Calu3 (cell line): Measurements from ENCODE around the gene BPI. TPM values are rescaled to one million over a fixed set of nuclear protein-coding genes. Genes with fewer than 3 reads are reported as not detected.

Source experiments
- BruUV-seq: library from RNA; stranded (reverse); fragments of 400-500 nt; replicated peaks from 2 replicates; lab custom pipeline; 2021; lab: Mats Ljungman, UMichigan
- CTCF ChIA-PET: fragments of 300-600 bp; sonication (Branson Sonifier 250); formaldehyde crosslinking; loops from one replicate; lab custom pipeline; 2022; ENCODE audit warnings: antibody characterized with exemption; lab: Charles Lee
- DNase-seq: peaks from one replicate; pipeline ENCODE4 v3.0.0; 2022
- H3K27ac Mint-ChIP-seq: one replicate; pipeline ENCODE4 v1.8.0; 2022; ENCODE audit warnings: mixed read lengths; ENCODE audit not compliant: unreplicated experiment
- H3K27me3 Mint-ChIP-seq: one replicate; pipeline ENCODE4 v1.8.0; 2022; ENCODE audit warnings: mixed read lengths; ENCODE audit not compliant: unreplicated experiment
- H3K36me3 Mint-ChIP-seq: one replicate; pipeline ENCODE4 v1.8.0; 2022; ENCODE audit warnings: mild to moderate bottlenecking, moderate library complexity, mixed read lengths; ENCODE audit not compliant: insufficient read depth, unreplicated experiment
- H3K4me1 Mint-ChIP-seq: one replicate; pipeline ENCODE4 v1.8.0; 2022; ENCODE audit warnings: mild to moderate bottlenecking, low read depth, mixed read lengths; ENCODE audit not compliant: unreplicated experiment
- H3K4me3 Mint-ChIP-seq: one replicate; pipeline ENCODE4 v1.8.0; 2022; ENCODE audit warnings: mild to moderate bottlenecking, low read depth, moderate library complexity, mixed read lengths; ENCODE audit not compliant: unreplicated experiment
- H3K9me3 Mint-ChIP-seq: one replicate; pipeline ENCODE4 v1.8.0; 2022; ENCODE audit warnings: low read depth, mixed read lengths; ENCODE audit not compliant: unreplicated experiment
- intact Hi-C: fragments of 100-400 bp; cut with micrococcal nuclease; formaldehyde crosslinking; loops from one replicate; pipeline ENCODE4 v1.10.0; 2022; ENCODE audit not compliant: unreplicated experiment
- total RNA-seq: library from RNA; stranded (reverse); gene quantifications from 2 replicates; pipeline ENCODE4 v1.2.3, GENCODE V29; 2022
- TF ChIP-seq, protein P1 (sequence below): fragments of 200-600 bp; IDR thresholded peaks from one replicate; pipeline ENCODE4 v1.8.0; 2022; ENCODE audit warnings: antibody characterized with exemption; ENCODE audit not compliant: unreplicated experiment

BPI gene
- total RNA-seq, 1 experiment from 2014 or later, result not detected

DNA sequence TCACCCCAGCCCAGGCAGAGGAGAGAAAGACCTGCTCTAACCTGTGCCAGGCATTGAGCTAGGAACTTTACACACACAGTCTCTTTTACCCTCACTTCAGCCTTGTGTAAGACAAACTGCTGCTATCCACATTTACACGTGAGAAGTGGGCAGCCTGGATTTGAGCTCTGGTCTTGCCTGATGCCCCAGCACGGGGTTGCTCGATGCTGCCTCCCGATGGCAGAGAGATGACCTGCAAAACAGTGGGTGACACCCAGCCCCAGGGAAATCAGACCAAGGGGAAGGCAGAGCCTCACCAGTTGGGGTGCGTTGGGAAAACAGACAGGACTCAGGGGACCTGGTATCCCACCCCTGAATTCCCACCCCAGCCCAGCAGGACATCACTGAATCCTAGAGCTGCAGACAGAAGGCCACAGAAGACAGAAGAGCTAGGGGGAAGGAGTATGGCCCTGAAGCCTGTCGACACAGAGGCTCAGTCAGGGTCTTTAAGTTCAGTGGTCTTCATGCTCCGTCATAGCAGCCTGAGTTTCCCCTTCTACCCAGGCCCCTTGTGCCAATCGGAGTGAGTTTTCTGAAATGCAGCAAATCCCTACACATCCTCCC lies 990 bp downstream of the BPI start:
- no TSS peak for BruUV-seq
- H3K4me3 Mint-ChIP-seq, result no peak overlapping the region
- H3K27me3 Mint-ChIP-seq, result peaks cover 52% of the 10 kb centered on the region
- no peak overlapping the region for H3K27ac Mint-ChIP-seq
- DNase-seq, result peak; percentile 84
- no peaks in the 10 kb centered on the region for H3K9me3 Mint-ChIP-seq
- TF ChIP-seq, protein P1, sequence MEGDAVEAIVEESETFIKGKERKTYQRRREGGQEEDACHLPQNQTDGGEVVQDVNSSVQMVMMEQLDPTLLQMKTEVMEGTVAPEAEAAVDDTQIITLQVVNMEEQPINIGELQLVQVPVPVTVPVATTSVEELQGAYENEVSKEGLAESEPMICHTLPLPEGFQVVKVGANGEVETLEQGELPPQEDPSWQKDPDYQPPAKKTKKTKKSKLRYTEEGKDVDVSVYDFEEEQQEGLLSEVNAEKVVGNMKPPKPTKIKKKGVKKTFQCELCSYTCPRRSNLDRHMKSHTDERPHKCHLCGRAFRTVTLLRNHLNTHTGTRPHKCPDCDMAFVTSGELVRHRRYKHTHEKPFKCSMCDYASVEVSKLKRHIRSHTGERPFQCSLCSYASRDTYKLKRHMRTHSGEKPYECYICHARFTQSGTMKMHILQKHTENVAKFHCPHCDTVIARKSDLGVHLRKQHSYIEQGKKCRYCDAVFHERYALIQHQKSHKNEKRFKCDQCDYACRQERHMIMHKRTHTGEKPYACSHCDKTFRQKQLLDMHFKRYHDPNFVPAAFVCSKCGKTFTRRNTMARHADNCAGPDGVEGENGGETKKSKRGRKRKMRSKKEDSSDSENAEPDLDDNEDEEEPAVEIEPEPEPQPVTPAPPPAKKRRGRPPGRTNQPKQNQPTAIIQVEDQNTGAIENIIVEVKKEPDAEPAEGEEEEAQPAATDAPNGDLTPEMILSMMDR, result peak; percentile 78
- peaks cover 8% of the 10 kb centered on the region for H3K4me1 Mint-ChIP-seq
- H3K36me3 Mint-ChIP-seq, result peaks cover 4% of the 10 kb centered on the region
- CTCF ChIA-PET, result interaction anchor here (0.6 to 1.8 kb wide), 11 partner anchors 11 to 1676 kb away, joined by 3 to 15 read pairs (median 4); no protein-coding TSS in a partner anchor
- intact Hi-C loops, result loop anchor here (5.0 kb wide), 2 partner anchors 73 to 253 kb away; no protein-coding TSS in a partner anchor

DNA sequence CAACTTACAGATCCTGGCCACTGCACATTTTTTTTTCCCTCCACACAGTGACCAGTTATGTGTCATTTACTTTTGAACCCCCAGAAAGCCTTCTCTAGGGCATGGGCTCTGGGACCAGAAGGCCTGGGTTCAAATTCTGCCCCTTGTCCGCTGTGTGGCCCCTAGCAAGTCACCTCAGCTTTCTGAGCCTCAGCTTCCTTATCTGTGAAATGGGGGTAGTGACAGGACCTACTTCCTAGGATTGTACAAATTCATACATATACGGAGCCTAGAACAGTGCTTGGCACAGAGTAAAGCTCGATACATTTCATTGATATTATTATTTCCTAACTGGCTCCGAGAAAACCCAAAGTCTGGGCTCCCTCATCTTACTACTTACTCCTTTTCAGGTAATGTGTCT lies 1.6 kb downstream of the BPI start:
- no TSS peak for BruUV-seq
- CTCF ChIA-PET, result interaction anchor here (0.7 to 1.8 kb wide), 6 partner anchors 11 to 1676 kb away, joined by 3 to 10 read pairs (median 8); no protein-coding TSS in a partner anchor
- H3K9me3 Mint-ChIP-seq, result no peaks in the 10 kb centered on the region
- H3K27ac Mint-ChIP-seq, result no peak overlapping the region
- intact Hi-C loops, result loop anchor here (5.0 kb wide), 1 partner anchor 253 kb away; no protein-coding TSS in a partner anchor
- peaks cover 52% of the 10 kb centered on the region for H3K27me3 Mint-ChIP-seq
- no peak for DNase-seq
- H3K4me1 Mint-ChIP-seq, result peaks cover 2% of the 10 kb centered on the region
- H3K4me3 Mint-ChIP-seq, result no peak overlapping the region
- no peaks in the 10 kb centered on the region for H3K36me3 Mint-ChIP-seq
- TF ChIP-seq, protein P1, result no peak

DNA sequence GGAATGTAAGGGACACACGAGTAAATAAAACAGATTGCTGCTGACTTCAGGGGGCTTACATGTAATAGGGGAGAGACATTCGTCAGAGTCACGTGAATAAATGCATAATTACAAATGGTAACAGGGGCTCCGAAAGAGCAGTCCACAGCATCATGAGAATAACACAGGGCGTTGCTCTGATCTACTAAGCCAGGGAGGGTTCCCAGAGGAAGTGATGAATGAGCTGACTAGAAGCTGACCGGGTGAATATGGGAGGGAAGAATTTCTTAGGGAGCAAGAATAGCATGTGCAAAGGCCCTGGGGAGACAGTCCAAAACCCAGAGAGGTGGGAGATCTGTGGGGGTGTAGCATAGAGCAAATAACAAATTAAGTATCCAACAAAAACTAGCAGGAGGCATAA lies 2.4 kb downstream of the BPI start:
- Mint-ChIP-seq H3K36me3 (no peaks in the 10 kb centered on the region), H3K4me1 (no peaks in the 10 kb centered on the region), H3K4me3 (no peak overlapping the region), H3K27ac (no peak overlapping the region), H3K27me3 (peaks cover 52% of the 10 kb centered on the region), H3K9me3 (no peaks in the 10 kb centered on the region)
- TF ChIP-seq, protein P1, result no peak
- intact Hi-C loops, result loop anchor here (5.0 kb wide), 1 partner anchor 254 kb away; no protein-coding TSS in a partner anchor
- no TSS peak for BruUV-seq
- CTCF ChIA-PET, result no interaction called here
- no peak for DNase-seq

DNA sequence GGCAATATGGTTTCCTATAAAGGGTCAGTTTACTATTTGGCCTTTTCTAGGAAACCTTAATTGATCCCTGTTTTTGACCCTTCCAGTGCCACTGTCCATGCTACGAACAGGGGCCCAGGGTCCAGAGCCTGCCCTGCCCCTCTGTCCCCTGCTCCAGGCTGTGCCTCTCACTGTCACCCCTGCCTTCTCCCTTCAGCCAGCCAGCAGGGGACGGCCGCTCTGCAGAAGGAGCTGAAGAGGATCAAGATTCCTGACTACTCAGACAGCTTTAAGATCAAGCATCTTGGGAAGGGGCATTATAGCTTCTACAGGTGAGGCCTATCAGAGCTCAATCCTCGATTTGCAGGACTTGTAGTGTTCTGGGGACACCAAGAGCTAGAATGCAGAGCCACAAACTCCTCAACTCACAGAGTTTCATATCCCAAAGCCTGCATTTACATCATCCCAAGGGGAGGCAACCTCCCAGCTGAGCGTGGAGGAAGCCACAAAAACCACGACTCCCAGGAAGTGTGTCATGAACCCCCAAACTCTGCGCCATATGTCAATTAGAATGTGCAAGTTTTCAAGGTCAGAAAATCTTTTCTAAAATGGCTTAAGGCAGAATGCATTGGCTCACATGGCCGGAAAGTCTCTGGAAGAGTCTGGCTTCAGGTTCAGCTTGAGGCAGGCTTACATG lies 3.6 kb downstream of the BPI start:
- BruUV-seq, result no TSS peak
- H3K27ac Mint-ChIP-seq, result no peak overlapping the region
- intact Hi-C loops, result loop anchor here (5.0 kb wide), 1 partner anchor 255 kb away; no protein-coding TSS in a partner anchor
- TF ChIP-seq, protein P1, result no peak
- H3K4me3 Mint-ChIP-seq, result no peak overlapping the region
- no peaks in the 10 kb centered on the region for H3K9me3 Mint-ChIP-seq
- peaks cover 45% of the 10 kb centered on the region for H3K27me3 Mint-ChIP-seq
- H3K4me1 Mint-ChIP-seq, result no peaks in the 10 kb centered on the region
- H3K36me3 Mint-ChIP-seq, result no peaks in the 10 kb centered on the region
- no peak for DNase-seq
- CTCF ChIA-PET, result interaction anchor here (0.5 kb wide), 1 partner anchor 155 kb away, joined by 3 read pairs; no protein-coding TSS in a partner anchor
